ENCODE results near the gene CBLIF. TPM values are rescaled to one million over a fixed set of nuclear protein-coding genes. Genes with fewer than 3 reads are reported as not detected.

The CBLIF gene
- polyA plus RNA-seq, 1 donor (not counting 4 experiments of a cell fraction or from before 2014, with no cell fraction given), result not detected

GRCh38 chr11:59867946-59868345 is 22.6 kb upstream of the CBLIF start:
- dilution Hi-C loops (cut with MboI; ENCODE audit: extremely low pct_ligation_motif_present, low sequenced_read_pairs), result no loop called here
- FAIRE-seq, result no peak

GRCh38 chr11:59866836-59867235 is 21.5 kb upstream of the CBLIF start:
- H3K36me3 ChIP-seq (ENCODE audit: control insufficient read depth in 2 of 2, extremely low read depth in 1 of 2, insufficient read depth in 2 of 2, low read length in 2 of 2), result no peaks in the 10 kb centered on the region
- no peaks in the 10 kb centered on the region for H4K20me1 ChIP-seq (ENCODE audit: control insufficient read depth, extremely low read depth, insufficient read depth, low read length)
- no peak overlapping the region for H3K4me2 ChIP-seq (ENCODE audit: control insufficient read depth, extremely low read depth, insufficient read depth, low read depth, low read length)
- H3K27ac ChIP-seq (ENCODE audit: control insufficient read depth, insufficient read depth, low read length), result no peak overlapping the region
- peaks cover 8% of the 10 kb centered on the region for H3K4me1 ChIP-seq (ENCODE audit: control insufficient read depth, extremely low read depth, insufficient read depth, low read length)
- FAIRE-seq, result no peak
- H3K9me1 ChIP-seq (ENCODE audit: control insufficient read depth, extremely low read depth, insufficient read depth, low read length), result no peaks in the 10 kb centered on the region
- H3K4me3 ChIP-seq (ENCODE audit: control insufficient read depth in 2 of 3, extremely low read depth in 1 of 3, insufficient read depth in 2 of 3, low read depth in 1 of 3, low read length in 3 of 3), result no peak overlapping the region
- H3K27me3 ChIP-seq (ENCODE audit: control insufficient read depth, extremely low read depth, insufficient read depth, low read length), result no peaks in the 10 kb centered on the region
- TF ChIP-seq EZH2 (IDR thresholded peaks at IDR 0.05; ENCODE audit: low read length) (no peak), CTCF (optimal IDR thresholded peaks at IDR 0.05 in 1 of 3, IDR thresholded peaks at IDR 0.05 in 1 of 3, conservative IDR thresholded peaks at IDR 0.05 in 1 of 3; ENCODE audit: extremely low read depth in 1 of 3, insufficient read depth in 2 of 3, low read length in 3 of 3) (no peak)
- DNase-seq (ENCODE audit: low read depth, low spot score), result no peak
- H3K9ac ChIP-seq (ENCODE audit: control insufficient read depth, extremely low read depth, insufficient read depth, low read length), result no peak overlapping the region
- H3K79me2 ChIP-seq (ENCODE audit: control insufficient read depth, insufficient read depth, low read length), result no peaks in the 10 kb centered on the region
- dilution Hi-C loops (cut with MboI; ENCODE audit: extremely low pct_ligation_motif_present, low sequenced_read_pairs), result no loop called here
- H2AFZ ChIP-seq (ENCODE audit: control insufficient read depth, low read length), result no peak overlapping the region
- no peaks in the 10 kb centered on the region for H3K9me3 ChIP-seq (ENCODE audit: control insufficient read depth, low read depth, low read length)

More at GRCh38 chr11:59867946-59868345, 22.6 kb upstream of the CBLIF start:
- Histone ChIP-seq H3K4me3 (ENCODE audit: control insufficient read depth in 2 of 3, extremely low read depth in 1 of 3, insufficient read depth in 2 of 3, low read depth in 1 of 3, low read length in 3 of 3) (no peak overlapping the region), H3K9ac (ENCODE audit: control insufficient read depth, extremely low read depth, insufficient read depth, low read length) (no peak overlapping the region), H4K20me1 (ENCODE audit: control insufficient read depth, extremely low read depth, insufficient read depth, low read length) (no peaks in the 10 kb centered on the region), H3K9me1 (ENCODE audit: control insufficient read depth, extremely low read depth, insufficient read depth, low read length) (no peaks in the 10 kb centered on the region), H3K4me1 (ENCODE audit: control insufficient read depth, extremely low read depth, insufficient read depth, low read length) (peaks cover 8% of the 10 kb centered on the region), H3K27ac (ENCODE audit: control insufficient read depth, insufficient read depth, low read length) (no peak overlapping the region), H3K9me3 (ENCODE audit: control insufficient read depth, low read depth, low read length) (no peaks in the 10 kb centered on the region), H3K4me2 (ENCODE audit: control insufficient read depth, extremely low read depth, insufficient read depth, low read depth, low read length) (no peak overlapping the region), H3K79me2 (ENCODE audit: control insufficient read depth, insufficient read depth, low read length) (no peaks in the 10 kb centered on the region), H2AFZ (ENCODE audit: control insufficient read depth, low read length) (no peak overlapping the region), H3K36me3 (ENCODE audit: control insufficient read depth in 2 of 2, extremely low read depth in 1 of 2, insufficient read depth in 2 of 2, low read length in 2 of 2) (no peaks in the 10 kb centered on the region), H3K27me3 (ENCODE audit: control insufficient read depth, extremely low read depth, insufficient read depth, low read length) (no peaks in the 10 kb centered on the region)
- TF ChIP-seq CTCF (optimal IDR thresholded peaks at IDR 0.05 in 1 of 3, IDR thresholded peaks at IDR 0.05 in 1 of 3, conservative IDR thresholded peaks at IDR 0.05 in 1 of 3; ENCODE audit: extremely low read depth in 1 of 3, insufficient read depth in 2 of 3, low read length in 3 of 3) (no peak), EZH2 (IDR thresholded peaks at IDR 0.05; ENCODE audit: low read length) (no peak)
- DNase-seq (ENCODE audit: low read depth, low spot score), result no peak

Data from keratinocyte (primary cell).